OCI-LY7 (cell line): Measurements from ENCODE around the gene KCNB1. TPM values are rescaled to one million over a fixed set of nuclear protein-coding genes. Genes with fewer than 3 reads are reported as not detected.

Experiments used
- BruUV-seq: library from RNA; stranded (reverse); fragments of 400-500 nt; replicated peaks from 2 replicates; lab custom pipeline; 2021; lab: Mats Ljungman, UMichigan
- CTCF ChIA-PET: fragments of 300-600 bp; sonication (Branson Sonifier 250); formaldehyde crosslinking; loops from one replicate; lab custom pipeline; 2022; ENCODE audit warnings: antibody characterized with exemption; ENCODE audit not compliant: unreplicated experiment; lab: Charles Lee
- POLR2A ChIA-PET: fragments of 300-600 bp; sonication (Branson Sonifier 250); formaldehyde crosslinking; loops from one replicate; lab custom pipeline; 2022; ENCODE audit warnings: antibody characterized with exemption; lab: Charles Lee
- DNase-seq: peaks from one replicate; pipeline ENCODE4 v3.0.0-alpha.2; 2015; ENCODE audit warnings: low spot score
- H2AFZ ChIP-seq: fragments of 200-600 bp; sonication (generic), shearing (Covaris generic); 2 replicates; pipeline ENCODE4 v1.6.1; 2014; ENCODE audit warnings: mild to moderate bottlenecking, antibody characterized with exemption, low read length, moderate library complexity
- H3K27ac ChIP-seq: fragments of 200-600 bp; sonication (generic); 2 replicates; pipeline ENCODE4 v1.5.1; 2014; ENCODE audit warnings: mixed run types, low read depth, mild to moderate bottlenecking, moderate library complexity, low read length, inconsistent platforms; ENCODE audit not compliant: poor library complexity, severe bottlenecking
- H3K36me3 ChIP-seq: fragments of 200-600 bp; sonication (generic); 2 replicates; pipeline ENCODE4 v1.6.1; 2014; ENCODE audit warnings: mild to moderate bottlenecking, antibody characterized with exemption, low read length, moderate library complexity, mixed read lengths; ENCODE audit not compliant: insufficient read depth
- H3K4me1 ChIP-seq: fragments of 200-600 bp; sonication (generic); 2 replicates; pipeline ENCODE4 v1.5.1; 2014; ENCODE audit warnings: mild to moderate bottlenecking, low read length; ENCODE audit not compliant: insufficient read depth, poor library complexity, severe bottlenecking
- H3K4me2 ChIP-seq: fragments of 200-600 bp; sonication (generic); 2 replicates; pipeline ENCODE4 v1.6.1; 2014; ENCODE audit warnings: mild to moderate bottlenecking, low read length
- H3K4me3 ChIP-seq: fragments of 200-600 bp; sonication (generic); 2 replicates; pipeline ENCODE4 v1.5.1; 2014; ENCODE audit warnings: mild to moderate bottlenecking, low read depth, low read length; ENCODE audit not compliant: poor library complexity, severe bottlenecking
- H3K79me2 ChIP-seq: fragments of 200-600 bp; sonication (generic); 2 replicates; pipeline ENCODE4 v1.6.1; 2016; ENCODE audit warnings: low read depth, mild to moderate bottlenecking, low read length, moderate library complexity, mixed read lengths; ENCODE audit not compliant: insufficient read depth
- H3K9me2 ChIP-seq: fragments of 200-600 bp; sonication (generic); 2 replicates; pipeline ENCODE4 v1.6.1; 2016; ENCODE audit warnings: mild to moderate bottlenecking, low read length, mixed read lengths; ENCODE audit not compliant: insufficient read depth
- H3K9me3 ChIP-seq: fragments of 200-600 bp; sonication (generic); 2 replicates; pipeline ENCODE4 v1.6.1; 2014; ENCODE audit warnings: mild to moderate bottlenecking, mixed run types, low read length, mixed read lengths
- H4K20me1 ChIP-seq: fragments of 200-600 bp; sonication (generic); 2 replicates; pipeline ENCODE4 v1.6.1; 2014; ENCODE audit warnings: mild to moderate bottlenecking, antibody characterized with exemption, low read length, moderate library complexity, mixed read lengths; ENCODE audit not compliant: insufficient read depth
- CTCF ChIP-seq: fragments of 200-600 bp; sonication (generic); conservative IDR thresholded peaks from 2 replicates; pipeline ENCODE4 v1.5.1; 2014; ENCODE audit warnings: mild to moderate bottlenecking, antibody characterized with exemption, low read length, moderate library complexity, mixed read lengths
- EZH2phosphoT487 ChIP-seq: fragments of 200-600 bp; sonication (generic); IDR thresholded peaks from 2 replicates; pipeline ENCODE4 v1.6.1; 2018; ENCODE audit warnings: low read depth, borderline replicate concordance, mild to moderate bottlenecking, mixed run types, antibody characterized with exemption, low read length, moderate library complexity, mixed read lengths
- intact Hi-C: fragments of 100-400 bp; cut with micrococcal nuclease; formaldehyde crosslinking; loops from one replicate; pipeline ENCODE4 v1.10.0; 2022; ENCODE audit not compliant: unreplicated experiment
- total RNA-seq, 2 experiments: library from RNA; depleted of rRNA in 1 of 2; stranded (reverse); fragments of >200 nt in 1 of 2; shearing (Covaris generic) in 1 of 2; gene quantifications; 2 replicates each; pipeline ENCODE4 v1.2.3, GENCODE V29; 2014 to 2022

The KCNB1 gene
- total RNA-seq, 2 experiments from 2014 or later = not detected

GRCh38 chr20:49479785-49480184 is 2.7 kb downstream of the KCNB1 start:
- H3K27ac ChIP-seq = no peak overlapping the region
- H3K9me3 ChIP-seq = no peaks in the 10 kb centered on the region
- H4K20me1 ChIP-seq = no peaks in the 10 kb centered on the region
- TF ChIP-seq EZH2phosphoT487 (no peak), CTCF (no peak)
- no peak for DNase-seq
- H3K9me2 ChIP-seq = no peaks in the 10 kb centered on the region
- BruUV-seq = no TSS peak
- intact Hi-C loops = no loop called here
- H3K4me2 ChIP-seq = no peak overlapping the region
- ChIA-PET POLR2A (no interaction called here), CTCF (no interaction called here)
- H2AFZ ChIP-seq = no peak overlapping the region
- H3K4me3 ChIP-seq = no peak overlapping the region
- no peaks in the 10 kb centered on the region for H3K36me3 ChIP-seq
- no peaks in the 10 kb centered on the region for H3K79me2 ChIP-seq
- H3K4me1 ChIP-seq = no peaks in the 10 kb centered on the region

DNA sequence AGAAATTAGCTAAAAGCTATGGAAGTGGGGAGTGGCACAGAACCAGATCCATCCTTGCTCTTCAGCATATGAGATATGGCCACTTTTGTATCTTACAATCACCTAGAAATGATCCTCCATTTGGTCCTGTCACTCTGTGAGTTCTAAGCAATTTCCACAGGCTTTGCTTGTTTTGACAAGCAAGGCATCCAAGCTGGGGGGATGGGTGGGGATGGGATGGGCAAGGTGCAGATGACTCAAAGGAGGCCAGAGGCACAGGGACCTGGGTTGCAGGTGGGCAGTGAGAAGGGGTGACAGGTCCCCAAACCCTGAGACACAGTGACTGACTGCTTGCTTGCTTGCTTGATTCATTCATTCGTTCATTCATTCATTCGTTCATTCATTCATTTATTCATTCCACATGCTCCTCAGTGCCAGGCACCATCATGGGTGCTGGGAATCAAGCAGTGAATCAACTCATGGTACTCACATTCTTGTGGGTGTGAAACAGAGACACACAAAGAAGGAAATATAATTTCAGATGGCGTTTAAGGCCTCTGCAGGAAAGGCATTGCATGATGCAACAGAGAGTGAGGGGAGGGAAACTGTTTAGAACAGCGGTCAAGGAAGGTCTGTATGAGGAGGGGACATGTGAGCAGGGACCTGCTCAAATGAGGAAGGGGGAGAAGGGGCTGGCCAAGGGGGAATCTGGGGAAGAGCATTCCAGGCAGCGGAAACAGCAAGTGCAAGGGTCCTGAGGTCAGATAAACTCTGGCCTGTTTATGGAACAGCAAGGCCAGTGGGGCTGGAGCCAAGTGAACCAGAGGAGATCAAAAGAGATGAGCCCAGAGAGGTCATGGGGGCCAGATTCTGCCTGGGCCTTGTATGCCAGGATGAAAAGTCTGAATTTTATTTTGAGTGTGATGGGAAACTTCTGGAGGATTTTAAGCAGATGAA is 3.4 kb downstream of the KCNB1 start:
- H4K20me1 ChIP-seq = no peaks in the 10 kb centered on the region
- no peak for DNase-seq
- no TSS peak for BruUV-seq
- intact Hi-C loops = no loop called here
- no peak overlapping the region for H3K27ac ChIP-seq
- H2AFZ ChIP-seq = no peak overlapping the region
- no peaks in the 10 kb centered on the region for H3K9me3 ChIP-seq
- H3K79me2 ChIP-seq = no peaks in the 10 kb centered on the region
- ChIA-PET CTCF (no interaction called here), POLR2A (no interaction called here)
- TF ChIP-seq EZH2phosphoT487 (no peak), CTCF (no peak)
- H3K9me2 ChIP-seq = no peaks in the 10 kb centered on the region
- H3K4me3 ChIP-seq = no peak overlapping the region
- H3K4me2 ChIP-seq = no peak overlapping the region
- H3K36me3 ChIP-seq = no peaks in the 10 kb centered on the region
- H3K4me1 ChIP-seq = no peaks in the 10 kb centered on the region

GRCh38 chr20:49478266-49478665 is 4.2 kb downstream of the KCNB1 start:
- no TSS peak for BruUV-seq
- Histone ChIP-seq H3K4me1 (no peaks in the 10 kb centered on the region), H3K4me3 (no peak overlapping the region), H3K9me2 (no peaks in the 10 kb centered on the region), H2AFZ (no peak overlapping the region), H4K20me1 (no peaks in the 10 kb centered on the region), H3K27ac (no peak overlapping the region), H3K79me2 (no peaks in the 10 kb centered on the region), H3K9me3 (no peaks in the 10 kb centered on the region), H3K36me3 (no peaks in the 10 kb centered on the region), H3K4me2 (no peak overlapping the region)
- POLR2A ChIA-PET = no interaction called here
- intact Hi-C loops = no loop called here
- no peak for DNase-seq
- TF ChIP-seq CTCF (no peak), EZH2phosphoT487 (no peak)
- CTCF ChIA-PET = no interaction called here
